Measurements from ENCODE around the gene CLASP1.
A peak's percentile ranks its signal among the peaks of the same experiment; 100 is the strongest.

CLASP1 gene

DNA sequence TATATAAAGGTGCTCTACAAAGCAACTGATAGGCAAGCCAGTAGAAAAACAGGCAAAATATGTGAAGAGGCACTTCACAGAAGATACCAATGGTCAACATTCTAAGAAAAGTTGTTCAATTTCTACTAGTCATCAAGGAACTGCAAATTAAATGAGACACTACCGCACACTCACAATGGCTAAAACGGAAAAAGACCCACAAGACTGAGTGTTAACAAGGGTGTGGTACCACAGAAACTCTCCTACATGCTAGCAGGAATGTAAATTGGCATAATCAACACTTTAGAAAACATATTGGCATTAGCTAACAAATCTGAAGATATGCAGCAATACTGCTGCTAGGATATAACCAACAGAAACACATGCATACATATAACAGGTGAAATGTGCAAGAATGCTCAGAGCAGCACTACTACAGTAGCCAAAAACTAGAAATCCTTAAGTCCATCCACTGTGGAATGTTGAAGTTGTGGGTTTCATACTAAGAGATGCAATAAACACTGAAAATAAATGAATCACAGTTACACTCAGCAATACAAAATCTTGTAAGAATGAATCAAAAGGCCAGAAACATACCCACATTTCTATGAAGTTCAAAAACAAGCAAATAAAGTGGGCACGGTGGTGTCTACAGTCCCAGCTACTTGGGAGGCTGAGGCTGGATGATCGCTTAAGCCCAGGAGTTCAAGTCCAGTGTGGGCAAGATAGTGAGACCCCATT is 109.4 kb downstream of the CLASP1 start:
- DNase-seq (ENCODE audit: low spot score), result no peak

DNA sequence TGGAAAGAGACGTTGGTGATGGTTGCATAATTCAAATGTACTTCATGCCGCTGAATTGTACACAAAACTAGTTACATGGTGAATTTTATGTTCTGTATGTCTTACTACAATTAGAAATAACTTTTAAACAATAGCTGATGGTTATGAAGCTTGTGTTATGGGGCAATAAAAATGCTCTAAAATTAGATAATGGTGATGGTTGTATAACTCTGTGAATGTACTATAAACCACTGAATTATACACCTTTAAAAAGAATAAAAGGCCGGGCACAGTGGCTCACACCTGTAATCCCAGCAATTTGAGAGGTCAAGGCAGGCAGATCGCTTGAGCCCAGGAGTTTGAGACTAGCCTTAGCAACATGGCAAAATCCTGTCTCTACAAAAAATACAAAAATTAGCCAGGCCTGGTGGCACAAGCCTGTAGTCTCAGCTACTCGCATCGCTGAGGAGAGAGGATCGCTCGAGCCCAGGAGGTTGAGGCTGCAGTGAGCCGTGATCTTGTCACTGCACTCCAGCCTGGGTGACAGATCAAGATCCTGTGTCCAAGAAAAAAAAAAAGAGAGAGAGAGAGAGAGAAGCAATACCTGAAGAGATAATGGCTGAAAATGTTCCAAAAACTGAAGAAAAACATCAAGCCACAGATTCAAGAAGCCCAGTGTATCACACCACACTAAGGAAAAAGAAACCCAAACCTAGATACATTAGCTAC is 112.3 kb downstream of the CLASP1 start:
- no peak for DNase-seq (ENCODE audit: low spot score)

DNA sequence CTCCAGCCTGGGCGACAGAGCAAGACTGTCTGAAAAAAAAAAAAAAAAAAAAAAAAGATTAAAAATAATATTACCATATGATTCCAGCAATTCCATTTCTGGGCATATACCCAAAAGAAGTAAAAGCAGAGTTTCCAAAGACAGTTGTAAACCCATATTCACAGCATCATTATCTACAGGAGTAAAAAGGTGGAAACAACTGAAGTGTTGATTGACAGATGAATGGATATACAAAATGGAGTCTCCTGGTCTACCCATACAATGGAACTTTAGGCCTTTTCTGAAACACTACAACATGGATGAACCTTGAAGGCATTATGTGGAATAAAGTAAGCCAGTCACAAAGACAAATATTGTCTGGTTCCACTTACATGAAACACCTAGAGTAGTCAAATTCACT is 112.9 kb downstream of the CLASP1 start:
- DNase-seq (ENCODE audit: low spot score), result no peak

DNA sequence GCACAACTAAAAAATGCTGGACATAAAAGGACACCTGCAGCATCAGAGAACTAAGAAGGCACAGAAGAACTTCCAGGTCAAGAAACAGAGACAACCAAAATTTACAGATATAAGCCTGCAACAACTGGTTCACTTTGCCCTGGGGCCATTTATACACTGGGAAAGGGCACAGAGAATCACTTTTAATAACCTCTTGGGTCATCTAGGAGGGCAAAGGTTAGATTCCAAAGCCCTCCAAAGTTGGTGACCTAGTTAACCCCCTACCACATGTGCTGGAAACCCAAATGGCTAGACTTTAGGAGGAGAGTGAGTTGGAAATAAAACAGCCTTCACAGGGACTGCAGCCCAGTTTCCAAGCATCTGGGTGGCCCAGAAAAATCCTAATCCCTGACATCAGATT is 115.3 kb downstream of the CLASP1 start:
- DNase-seq (ENCODE audit: low spot score), result no peak

DNA sequence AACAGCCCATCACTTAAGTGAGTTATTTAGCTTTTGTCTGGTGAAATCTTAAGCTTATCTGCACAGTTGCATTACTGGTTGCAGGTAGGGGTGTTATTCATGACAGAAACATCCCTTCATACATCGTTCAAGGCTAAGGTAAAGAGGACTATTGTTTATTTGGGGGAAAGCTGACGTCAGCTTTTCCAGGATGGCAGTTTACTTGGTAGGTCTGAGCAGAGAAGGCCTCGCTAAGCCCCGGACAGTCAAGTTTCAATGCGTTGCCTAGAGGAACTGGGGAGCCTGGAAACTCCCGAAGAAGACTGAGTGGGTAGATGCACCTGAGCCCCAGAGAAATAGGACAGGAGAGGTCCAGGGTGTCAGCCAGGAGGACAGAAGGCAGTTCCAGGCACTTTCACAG is 116.4 kb downstream of the CLASP1 start:
- DNase-seq (ENCODE audit: low spot score), result no peak

DNA sequence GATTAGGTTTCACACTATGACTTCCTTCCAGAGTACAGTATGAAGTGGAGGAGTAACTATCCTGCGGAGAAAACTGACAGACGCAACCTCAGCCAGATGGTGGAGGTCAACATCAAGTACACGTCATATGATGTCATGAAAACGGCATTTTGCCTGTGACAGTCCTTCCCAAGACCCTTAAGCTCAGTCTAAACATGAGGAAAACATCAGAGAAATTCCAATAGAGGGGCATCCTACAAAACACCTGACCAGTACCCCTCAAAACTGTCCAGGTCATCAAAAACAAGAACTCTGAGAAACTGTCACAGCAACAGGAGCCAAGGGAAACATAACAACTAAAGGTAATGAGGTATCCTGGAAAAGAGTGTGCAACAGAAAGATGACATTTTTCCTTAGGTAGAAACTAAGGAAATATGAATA is 116.9 kb downstream of the CLASP1 start:
- DNase-seq (ENCODE audit: low spot score), result no peak

DNA sequence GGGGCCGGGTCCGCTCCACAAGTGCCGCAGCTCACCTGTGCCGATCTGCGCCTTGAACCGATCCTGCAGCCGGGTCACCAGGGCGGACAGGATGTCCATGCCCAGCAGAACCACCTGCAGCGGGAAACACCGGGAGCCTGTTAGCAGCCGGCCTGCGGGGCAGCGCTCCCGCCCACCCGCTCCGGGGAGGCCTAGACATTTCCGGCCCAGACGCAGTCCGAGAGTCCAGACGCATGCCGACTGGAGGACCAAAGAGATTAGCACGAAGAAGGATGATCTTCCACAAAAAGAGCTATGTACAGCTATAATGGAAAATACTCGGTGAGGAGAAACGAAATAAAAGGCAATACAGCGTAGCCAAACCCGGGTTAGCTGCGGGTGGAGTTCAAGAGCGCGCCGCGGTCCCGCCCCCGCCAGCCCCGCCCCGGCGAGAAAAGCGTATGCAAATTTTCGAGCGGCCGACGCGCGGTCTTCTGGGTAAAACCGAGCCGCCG is 119.0 kb downstream of the CLASP1 start:
- peak; percentile 86 for DNase-seq (ENCODE audit: low spot score)

DNA sequence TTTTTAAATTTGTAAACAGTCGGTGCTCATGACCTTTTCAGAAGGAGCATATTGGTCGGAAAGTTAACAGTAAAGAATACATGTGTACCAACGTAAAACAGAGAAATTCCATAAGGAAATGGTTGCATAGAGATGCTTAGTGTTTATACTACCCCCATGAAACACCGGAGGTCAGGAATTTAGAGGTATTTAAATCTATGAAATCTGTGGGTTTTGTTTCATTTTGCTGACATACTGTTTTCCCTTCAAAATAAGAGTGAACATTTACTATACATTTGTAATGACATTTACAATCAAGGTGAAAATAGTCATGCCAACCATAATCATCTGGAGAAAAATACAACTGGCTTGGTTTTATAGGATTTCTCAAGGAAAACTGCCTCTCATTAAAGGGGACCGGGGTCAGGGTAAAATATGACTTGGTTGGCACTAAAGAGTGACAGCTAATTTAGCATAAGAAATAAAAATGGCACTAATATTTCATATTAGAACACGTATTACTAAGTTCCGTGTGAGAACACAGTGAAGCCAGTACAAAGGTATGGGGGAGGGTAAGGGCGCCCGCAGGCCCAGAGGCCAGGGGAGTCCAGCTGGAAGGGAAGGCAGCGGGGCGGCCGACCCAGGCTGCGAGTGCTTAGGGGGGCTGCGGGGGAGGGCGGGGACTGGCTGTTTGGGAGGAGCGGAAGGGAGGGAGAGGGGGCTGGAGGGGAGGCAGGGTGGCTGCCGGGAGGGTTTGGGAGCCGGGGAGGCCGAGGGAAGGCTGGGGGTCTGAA is 119.6 kb downstream of the CLASP1 start:
- DNase-seq (ENCODE audit: low spot score), result peak; percentile 83

DNA sequence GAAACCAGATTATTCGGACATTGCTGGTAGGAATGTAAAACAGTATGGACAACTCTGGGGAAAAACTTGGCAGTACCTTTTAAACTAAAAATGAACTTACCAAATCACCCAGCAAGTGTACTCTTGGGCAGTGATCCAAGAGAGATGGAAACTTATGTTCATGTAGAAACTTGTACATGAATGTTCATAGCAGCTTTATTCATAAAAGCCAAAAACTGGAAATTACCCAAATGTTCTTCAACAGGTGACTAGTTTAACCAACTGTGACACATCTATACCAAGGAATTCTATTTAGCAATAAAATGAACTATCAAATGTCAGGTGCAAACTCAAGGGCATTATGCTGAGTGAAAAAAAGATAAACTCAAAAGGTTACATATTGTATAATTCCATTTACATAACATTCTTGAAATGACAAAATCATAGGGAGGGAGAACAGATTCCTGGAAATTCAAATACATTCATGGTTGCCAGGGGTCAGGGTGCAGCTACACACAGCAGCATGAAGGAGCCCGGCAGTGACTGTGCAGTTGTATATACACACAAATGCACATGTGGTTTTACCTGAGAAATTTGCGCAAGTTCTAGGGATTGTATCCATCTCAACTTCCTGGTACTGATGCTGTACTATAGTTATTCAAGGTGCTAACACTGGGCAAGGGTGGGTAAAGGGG is 122.1 kb downstream of the CLASP1 start:
- DNase-seq (ENCODE audit: low spot score), result no peak

DNA sequence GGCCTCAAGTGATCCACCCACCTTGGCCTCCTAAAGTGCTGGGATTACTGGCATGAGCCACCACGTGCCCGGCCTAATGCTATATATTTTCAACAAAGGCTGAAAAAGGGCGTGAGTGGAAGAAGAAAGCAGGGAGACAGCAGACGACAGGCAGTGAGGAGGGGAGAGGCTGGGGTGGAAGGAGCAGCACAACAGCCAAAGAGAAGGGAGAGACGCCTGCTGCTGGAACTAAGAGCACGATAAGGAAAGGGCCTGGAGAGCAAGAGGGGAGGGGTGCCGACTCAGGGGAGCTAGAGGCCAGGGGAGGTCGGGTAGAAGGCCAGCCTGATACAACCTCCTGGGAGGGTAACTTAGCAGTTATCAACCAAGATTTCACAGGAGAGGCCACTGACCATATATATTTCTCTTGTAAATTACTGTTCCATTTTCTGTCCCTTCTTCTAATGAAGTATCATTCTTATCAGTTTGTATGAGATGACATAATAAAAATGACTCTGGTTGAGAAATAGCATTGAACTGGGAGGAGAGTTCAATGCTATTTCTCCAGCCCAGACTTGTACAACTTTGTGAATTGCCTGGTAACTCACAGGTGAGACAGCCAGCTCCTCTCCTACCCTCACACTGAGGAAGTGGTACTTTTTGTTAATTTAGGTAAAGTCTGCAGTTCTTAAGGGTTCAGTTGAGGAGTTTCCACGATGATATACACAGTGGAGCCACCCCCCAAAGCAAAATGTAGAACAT is 124.4 kb downstream of the CLASP1 start:
- DNase-seq (ENCODE audit: low spot score), result no peak

DNA sequence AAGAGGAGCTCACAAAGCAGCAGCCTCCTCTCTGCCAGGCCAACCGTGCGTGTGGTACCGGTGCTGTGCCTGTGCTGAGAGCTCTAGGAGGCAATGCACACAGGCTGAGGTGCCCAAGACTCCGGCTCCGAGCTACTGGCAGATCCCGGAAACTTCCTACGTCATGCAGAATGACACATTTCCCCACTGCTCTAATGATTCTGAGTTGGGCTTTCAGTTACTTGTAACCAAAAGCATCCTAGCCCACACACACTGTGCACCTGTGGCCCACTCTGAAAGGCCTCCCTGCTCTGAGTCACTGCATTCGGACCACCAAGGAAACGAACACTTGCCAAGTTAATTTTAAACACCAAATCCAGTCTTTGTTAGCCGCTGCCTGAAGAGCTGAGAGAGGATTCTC is 127.9 kb downstream of the CLASP1 start:
- DNase-seq (ENCODE audit: low spot score), result no peak

DNA sequence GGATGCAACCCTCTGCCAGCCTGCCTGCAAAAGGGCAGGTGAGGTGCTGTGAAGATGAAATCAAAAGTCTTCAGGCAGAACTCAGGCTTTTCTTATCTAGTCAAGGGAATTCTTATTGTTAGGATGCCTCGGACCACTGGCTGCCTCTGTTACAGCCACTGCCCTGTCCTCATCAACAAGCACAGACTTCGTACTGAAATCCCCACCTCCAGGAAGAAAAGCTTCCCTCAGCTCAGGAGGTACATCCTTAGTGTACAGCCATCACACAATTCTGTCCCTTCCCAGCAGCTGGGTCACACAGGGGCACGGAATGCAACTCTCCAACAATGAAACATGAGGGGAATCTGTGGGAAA is 128.6 kb downstream of the CLASP1 start:
- DNase-seq (ENCODE audit: low spot score), result no peak

DNA sequence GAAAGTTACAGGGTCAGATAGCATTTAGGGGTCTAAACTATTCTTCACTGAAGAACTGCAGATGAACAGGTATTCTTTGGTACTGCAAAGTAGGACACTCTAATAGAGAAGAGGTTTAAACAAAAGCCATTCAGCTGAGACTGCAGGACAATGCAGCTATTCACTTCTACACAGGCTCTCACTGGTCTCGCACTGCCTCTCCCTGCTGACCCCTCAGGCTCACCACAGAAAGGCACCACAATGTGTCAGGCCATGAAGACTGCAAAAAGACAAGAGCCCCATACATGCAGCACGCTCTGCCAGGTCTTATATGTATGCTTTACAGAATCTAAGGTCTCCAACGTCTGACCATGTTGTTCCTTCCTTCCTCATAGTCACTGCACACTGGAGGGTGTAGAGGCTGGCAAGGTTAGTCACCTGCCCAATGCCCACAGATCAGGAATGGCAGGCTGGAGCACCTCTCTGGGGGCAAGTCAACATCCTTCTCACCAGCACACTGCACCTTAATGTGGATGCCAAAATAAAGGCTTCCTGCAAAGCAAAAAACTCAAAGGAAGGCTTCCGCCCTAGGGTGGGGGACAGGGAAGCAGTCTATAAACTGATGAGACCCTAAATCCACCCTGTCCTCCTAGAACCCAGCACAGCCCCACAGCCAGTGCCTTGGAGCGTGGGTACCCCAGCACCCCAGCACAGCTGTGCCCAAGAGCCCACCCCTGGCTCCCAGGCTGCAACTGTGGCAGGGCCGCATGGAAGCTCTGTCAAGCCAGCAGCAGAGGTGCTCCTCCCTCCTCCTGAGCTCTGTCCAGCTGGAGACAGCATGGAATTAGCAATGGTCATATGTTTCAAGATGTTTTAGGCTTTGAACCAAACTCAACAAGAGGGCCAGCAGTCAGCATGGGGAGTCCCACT is 129.3 kb downstream of the CLASP1 start:
- no peak for DNase-seq (ENCODE audit: low spot score)

DNA sequence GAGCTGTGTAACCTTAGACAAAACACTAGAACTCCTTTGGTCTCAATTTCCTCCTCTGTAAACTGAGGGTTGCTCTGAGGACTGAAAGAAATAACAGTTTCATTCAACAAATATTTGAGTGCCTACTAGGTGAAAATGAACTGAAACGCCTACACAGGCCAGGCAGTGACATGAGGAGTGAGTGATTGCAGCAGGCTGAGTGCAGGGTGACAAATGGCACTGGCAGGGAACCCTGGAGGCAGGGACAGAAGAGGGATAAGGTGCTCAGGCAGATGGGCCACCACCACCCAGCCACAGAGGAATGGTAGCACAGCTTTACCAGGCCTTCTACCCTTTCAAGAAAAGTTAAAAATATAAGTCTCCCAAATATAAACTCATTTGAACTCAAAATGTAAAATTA is 130.1 kb downstream of the CLASP1 start:
- peak; percentile 36 for DNase-seq (ENCODE audit: low spot score)

DNA sequence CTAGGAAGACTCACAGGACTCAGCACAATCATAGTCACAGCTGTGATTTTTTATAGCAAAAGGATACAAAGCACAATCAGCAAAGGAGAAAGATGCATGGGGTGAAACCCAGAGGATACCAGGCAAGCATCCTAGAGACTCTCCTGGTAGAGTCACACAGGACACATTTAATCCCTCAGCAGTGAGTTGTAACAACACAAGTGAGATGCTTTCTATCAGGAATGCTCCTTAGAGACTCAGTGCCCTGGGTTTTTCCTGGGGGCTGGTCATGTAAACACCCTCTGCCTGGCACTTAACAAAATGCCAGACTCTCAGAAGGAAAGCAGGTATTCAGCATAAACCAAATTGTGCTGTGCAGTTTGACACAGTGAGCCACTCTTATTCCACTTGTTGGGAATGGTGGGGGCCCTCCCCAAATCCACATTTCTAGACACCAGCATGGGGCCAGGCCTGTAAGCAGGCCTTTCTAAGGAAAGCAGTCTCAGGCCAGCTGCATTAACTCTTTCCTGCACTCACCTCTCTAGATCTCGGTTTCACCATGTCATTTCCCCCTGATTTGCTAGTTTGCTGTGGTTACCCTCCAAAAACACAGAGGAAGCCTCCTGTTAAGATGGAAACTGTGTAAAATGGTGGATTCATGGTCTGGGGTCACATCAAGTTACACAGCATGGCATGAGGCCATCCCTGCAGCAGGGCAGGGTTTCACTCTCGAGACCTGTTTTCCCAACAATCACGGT is 135.5 kb downstream of the CLASP1 start:
- DNase-seq (ENCODE audit: low spot score), result no peak

DNA sequence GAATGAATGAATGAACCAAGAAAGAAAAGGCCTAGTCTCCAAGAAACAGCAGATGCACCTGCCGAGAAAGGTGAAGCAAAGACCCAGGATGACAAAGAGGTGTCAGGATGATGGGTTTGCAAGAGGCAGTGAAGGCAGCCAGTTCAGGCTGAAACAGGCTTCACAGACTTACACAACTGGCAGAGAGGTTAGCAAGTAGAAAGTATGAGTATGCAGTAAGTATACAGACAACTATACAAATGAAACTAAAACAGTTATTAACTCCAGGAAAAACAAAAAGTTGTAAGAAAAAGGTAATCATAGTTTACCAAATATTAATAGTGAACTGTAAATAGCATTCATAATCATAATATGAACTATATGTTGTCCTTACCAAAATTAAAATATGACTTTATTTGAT is 138.4 kb downstream of the CLASP1 start:
- no peak for DNase-seq (ENCODE audit: low spot score)

DNA sequence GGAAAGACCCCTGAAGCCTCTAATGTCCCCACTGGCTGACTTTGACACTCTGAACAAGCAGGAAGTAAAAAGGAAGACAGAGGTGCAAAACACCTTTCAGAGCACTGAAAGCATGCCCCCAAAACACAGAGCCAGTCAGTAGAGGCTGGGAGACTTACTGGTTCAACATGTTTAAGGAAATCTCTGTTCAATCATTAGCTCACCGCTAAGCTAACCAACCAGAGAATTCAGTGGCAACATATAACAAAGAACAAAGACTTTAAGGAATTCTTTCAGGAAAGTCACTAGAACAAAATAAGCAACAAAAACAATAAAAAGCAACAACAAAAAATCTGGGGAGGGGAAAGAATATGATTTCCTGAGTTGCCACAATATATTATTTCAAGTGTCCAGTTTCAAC is 142.6 kb downstream of the CLASP1 start:
- no peak for DNase-seq (ENCODE audit: low spot score)

DNA sequence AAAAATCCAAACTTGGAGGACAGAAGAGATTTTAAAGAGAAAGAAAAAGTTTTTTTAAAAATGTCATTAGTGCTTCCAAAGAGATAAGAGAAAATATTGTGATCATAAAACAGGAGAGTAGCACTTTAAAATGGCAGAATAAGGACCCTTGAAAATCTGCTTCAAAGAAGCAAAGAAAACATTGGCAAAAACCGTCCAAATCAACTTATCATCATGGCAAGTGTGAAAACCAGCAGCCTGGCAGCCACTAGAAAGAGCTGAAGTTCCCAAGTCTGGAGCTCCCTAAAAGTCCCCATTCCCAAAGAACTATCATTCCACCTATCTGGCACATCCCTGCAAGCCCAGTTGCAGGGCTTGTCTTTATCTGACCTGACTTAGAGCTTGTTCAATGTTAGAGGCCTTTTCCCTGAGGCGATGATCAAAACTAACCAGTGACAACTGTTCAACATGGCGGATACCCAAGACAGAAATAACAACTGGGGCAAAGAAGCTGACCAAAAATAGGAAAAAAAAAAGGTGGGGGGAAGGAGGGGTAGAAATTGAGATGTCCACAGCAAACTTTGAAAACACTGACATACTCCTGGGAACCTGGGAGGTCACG is 143.2 kb downstream of the CLASP1 start:
- DNase-seq (ENCODE audit: low spot score), result no peak

DNA sequence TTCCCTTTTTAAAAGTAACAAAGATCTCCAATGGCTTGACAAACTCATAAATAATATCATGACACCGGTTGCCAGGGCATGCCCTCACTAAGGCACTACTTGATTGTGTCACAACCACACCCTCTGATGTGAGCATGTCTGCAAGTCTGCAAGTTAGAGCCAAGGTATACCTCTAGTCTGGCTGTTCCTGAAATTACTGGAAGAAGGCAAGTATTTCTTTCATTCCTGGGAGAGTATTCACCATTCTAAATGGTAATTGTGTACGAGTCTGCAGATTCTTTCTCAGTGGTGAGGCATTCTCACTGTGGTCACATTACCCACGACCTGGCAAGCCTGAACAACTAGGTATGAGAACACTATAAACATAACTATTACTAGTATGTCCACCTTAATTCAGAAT is 144.3 kb downstream of the CLASP1 start:
- DNase-seq (ENCODE audit: low spot score), result no peak

DNA sequence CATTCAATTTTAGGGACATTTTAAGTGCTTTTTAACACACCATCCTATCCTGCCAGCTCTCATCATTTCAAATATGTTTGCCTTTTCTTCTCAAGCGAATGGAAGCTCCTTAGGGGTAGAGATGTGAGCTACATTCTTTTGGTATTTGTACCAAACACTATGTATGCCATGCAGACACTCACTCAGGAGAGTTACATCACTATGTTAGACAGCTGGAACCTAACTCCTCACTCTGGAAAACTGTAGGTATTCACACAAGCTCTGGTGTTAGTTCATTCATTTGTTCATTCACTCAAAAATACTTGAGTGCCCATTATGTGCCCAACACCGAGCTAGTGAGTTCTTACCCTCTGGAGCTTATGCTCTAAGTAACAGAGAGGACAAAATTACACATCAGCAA is 144.9 kb downstream of the CLASP1 start:
- no peak for DNase-seq (ENCODE audit: low spot score)
